Bronchial epithelial cell (primary cell): ENCODE measurements around the gene MIS18A. TPM values are rescaled to one million over a fixed set of nuclear protein-coding genes. Genes with fewer than 3 reads are reported as not detected.

Source experiments
- DNase-seq: peaks from one replicate; pipeline ENCODE4 v3.0.0-alpha.2; 2010; ENCODE audit warnings: low read depth
- FAIRE-seq: peaks from 2 replicates; lab custom pipeline; 2011; peaks lifted over from hg19 to GRCh38; lab: Jason Lieb, UNC
- H3K27me3 ChIP-seq: 2 replicates; pipeline ENCODE4 v1.5.1; 2011; ENCODE audit warnings: low read length; ENCODE audit not compliant: control insufficient read depth, insufficient read depth
- H3K36me3 ChIP-seq: 2 replicates; pipeline ENCODE4 v1.5.1; 2011; ENCODE audit warnings: low read length; ENCODE audit not compliant: control insufficient read depth, insufficient read depth
- H3K4me3 ChIP-seq: 2 replicates; pipeline ENCODE4 v1.5.1; 2011; ENCODE audit warnings: mild to moderate bottlenecking, low read depth, low read length, control low read depth
- total RNA-seq: library from RNA; depleted of rRNA; stranded (reverse); fragments of >200 nt; gene quantifications from 2 replicates; pipeline ENCODE4 v1.2.1, GENCODE V29; 2014
- TF ChIP-seq, protein P1 (sequence below): IDR thresholded peaks from 2 replicates; pipeline ENCODE4 v1.5.1; 2011; ENCODE audit warnings: mild to moderate bottlenecking, moderate library complexity, low read length, control low read depth, inconsistent platforms; ENCODE audit not compliant: insufficient read depth, severe bottlenecking

Gene MIS18A
- total RNA-seq, 1 donor from 2014 or later = 4.2 TPM

DNA sequence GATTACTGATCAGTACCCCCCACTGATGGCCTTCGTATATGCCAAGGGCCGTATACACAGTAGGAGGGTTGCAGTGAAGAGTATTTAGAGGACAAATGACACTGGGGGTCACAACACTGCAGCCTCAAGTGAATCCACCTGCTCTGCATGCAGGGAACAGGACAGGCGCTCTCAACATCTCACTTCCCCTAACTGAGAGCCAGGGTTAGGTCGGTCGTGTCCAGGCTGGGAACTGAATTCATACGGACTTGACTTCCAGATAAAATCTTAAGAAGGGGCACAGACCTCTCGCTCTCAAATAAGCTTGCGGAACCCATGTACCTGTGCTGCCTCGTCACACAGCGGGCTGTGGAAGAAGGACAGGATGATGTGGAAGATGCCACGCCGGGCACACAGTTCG, 42.6 kb upstream of the MIS18A start:
- FAIRE-seq = peak; percentile 64
- H3K36me3 ChIP-seq = peaks cover 53% of the 10 kb centered on the region

DNA sequence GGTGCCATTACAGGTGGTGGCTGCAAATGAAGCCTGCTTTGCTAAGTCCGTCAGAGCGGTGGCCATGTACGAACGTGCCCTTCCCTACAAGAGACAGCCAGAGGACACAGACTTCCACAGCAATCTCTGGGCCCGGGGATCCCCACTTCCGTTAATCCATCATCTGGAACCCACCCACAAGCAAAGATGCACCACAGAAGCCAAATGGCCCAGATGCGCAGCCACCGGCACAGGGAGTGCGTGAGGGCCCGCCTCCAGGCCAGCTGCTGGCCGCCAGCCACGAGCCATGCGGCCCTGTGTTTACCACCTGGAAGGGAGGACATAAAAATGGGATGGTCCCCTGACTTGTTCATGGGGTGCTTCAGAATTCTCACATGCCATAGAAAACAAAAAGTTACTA, 41.9 kb upstream of the MIS18A start:
- DNase-seq = no peak
- H3K36me3 ChIP-seq = peaks cover 58% of the 10 kb centered on the region

More for the DNA sequence above, 42.6 kb upstream of the MIS18A start:
- no peaks in the 10 kb centered on the region for H3K27me3 ChIP-seq
- TF ChIP-seq, protein P1, sequence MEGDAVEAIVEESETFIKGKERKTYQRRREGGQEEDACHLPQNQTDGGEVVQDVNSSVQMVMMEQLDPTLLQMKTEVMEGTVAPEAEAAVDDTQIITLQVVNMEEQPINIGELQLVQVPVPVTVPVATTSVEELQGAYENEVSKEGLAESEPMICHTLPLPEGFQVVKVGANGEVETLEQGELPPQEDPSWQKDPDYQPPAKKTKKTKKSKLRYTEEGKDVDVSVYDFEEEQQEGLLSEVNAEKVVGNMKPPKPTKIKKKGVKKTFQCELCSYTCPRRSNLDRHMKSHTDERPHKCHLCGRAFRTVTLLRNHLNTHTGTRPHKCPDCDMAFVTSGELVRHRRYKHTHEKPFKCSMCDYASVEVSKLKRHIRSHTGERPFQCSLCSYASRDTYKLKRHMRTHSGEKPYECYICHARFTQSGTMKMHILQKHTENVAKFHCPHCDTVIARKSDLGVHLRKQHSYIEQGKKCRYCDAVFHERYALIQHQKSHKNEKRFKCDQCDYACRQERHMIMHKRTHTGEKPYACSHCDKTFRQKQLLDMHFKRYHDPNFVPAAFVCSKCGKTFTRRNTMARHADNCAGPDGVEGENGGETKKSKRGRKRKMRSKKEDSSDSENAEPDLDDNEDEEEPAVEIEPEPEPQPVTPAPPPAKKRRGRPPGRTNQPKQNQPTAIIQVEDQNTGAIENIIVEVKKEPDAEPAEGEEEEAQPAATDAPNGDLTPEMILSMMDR = no peak
- no peak for DNase-seq
- no peak overlapping the region for H3K4me3 ChIP-seq

DNA sequence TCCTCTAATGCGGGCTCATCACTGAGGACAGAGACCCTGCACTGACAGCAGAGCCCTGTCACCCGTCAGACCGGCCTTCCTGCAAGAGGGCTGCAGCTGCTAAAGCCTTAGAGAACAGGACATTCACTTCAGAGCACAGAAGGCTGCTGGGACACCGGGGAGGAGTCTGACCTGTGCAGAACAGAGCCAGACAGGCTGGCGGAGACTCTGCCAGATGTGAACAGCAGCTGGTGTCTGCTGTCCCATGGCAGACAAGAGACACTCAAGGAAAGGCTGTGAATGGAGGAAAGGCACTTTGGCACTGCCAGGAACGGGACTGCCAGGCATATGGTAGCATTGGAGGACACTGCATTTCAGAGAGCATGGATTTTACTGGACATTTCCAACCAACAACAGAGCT, 41.2 kb upstream of the MIS18A start:
- FAIRE-seq (no peak), DNase-seq (no peak)
- no peak overlapping the region for H3K4me3 ChIP-seq
- H3K36me3 ChIP-seq = peaks cover 57% of the 10 kb centered on the region
- H3K27me3 ChIP-seq = no peaks in the 10 kb centered on the region
- TF ChIP-seq, protein P1 = no peak

More for the DNA sequence above, 41.9 kb upstream of the MIS18A start:
- FAIRE-seq = no peak
- no peak overlapping the region for H3K4me3 ChIP-seq
- no peaks in the 10 kb centered on the region for H3K27me3 ChIP-seq
- TF ChIP-seq, protein P1 = no peak

DNA sequence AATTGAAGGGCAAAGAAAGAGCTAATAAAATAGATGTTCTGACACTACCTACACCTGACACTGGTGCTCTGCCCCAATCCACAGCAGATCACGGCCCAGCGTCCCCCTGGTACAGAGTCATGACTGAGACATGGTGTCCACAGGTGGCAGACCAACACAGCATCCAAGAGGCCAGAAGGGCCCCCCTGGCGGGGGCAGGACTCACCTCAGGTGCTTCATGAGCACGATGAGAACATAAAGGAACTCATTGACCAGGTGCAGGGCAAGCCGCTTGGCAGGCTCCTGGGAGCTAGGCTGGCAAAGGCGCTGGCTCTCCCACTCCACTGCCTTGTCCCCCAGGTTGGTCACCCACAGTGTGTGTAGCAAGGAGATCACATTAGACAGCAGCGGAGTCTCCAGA, 40.2 kb upstream of the MIS18A start:
- DNase-seq (no peak), FAIRE-seq (no peak)
- TF ChIP-seq, protein P1 = no peak
- H3K36me3 ChIP-seq = peaks cover 57% of the 10 kb centered on the region
- H3K4me3 ChIP-seq = no peak overlapping the region
- no peaks in the 10 kb centered on the region for H3K27me3 ChIP-seq

DNA sequence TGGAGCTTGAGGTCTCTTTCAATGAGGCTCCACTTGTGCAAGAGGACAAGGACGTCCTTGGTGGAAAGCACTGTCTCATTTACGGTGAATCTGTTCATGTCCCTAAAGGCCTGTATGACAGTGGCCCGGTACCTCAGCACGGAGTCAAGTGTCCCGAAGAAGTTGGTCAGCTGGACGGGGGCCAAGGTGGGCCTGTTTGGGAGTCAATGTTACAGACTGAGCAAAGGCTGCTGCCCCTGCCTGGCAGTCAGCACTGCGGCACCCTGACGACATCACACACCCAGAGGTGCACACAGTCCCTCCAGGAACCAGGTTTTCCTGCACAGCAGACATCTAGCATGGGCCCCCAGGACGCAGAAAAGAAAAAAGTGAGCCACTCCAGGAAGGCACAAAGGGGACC, 38.9 kb upstream of the MIS18A start:
- FAIRE-seq = peak; percentile 40
- TF ChIP-seq, protein P1 = no peak
- DNase-seq = no peak
- Histone ChIP-seq H3K36me3 (peaks cover 57% of the 10 kb centered on the region), H3K4me3 (no peak overlapping the region), H3K27me3 (no peaks in the 10 kb centered on the region)
